ENCODE data around the gene MACO1.
A peak's percentile ranks its signal among the peaks of the same experiment; 100 is the strongest.

Gene MACO1

DNA sequence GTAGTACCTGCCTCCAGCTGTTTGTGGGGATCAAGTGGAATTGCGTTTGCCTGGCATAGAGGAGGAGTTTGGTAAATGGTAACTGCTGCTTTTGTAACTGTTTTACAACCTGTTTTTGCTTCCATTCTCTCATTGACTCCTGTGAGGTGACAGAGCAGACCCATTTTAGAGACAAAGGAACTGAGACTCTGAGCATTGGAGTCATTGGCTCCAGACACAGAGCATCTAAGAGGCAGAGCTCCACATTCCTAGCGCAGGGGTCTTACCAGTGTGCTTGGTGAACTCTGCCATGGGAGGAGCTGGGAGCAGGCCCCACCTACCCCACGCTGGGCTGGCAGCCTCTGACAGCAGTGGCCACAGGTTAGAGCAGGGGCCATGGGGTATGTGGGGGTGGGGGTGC is 115.1 kb downstream of the MACO1 start:
- DNase-seq = no peak

DNA sequence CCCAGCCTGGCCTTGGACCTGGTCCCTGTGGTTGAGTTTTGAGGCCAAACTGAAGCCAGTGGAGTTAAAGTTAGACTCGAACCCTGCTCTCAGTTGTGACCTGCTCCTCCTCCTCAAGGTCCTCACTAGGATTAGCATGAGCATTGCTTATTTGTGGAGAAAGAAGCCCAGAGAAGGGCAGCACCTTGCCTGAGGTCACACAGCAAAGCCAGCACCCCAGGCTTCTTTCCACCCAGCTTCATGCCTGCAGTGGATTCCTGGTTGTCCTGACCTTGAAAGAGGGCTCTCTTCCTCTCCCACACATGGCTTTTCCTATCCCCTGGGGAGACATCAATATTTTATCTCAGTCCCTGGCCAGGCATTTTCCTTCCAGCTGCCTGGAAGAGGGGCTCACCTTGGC is 115.5 kb downstream of the MACO1 start:
- no peak for DNase-seq

DNA sequence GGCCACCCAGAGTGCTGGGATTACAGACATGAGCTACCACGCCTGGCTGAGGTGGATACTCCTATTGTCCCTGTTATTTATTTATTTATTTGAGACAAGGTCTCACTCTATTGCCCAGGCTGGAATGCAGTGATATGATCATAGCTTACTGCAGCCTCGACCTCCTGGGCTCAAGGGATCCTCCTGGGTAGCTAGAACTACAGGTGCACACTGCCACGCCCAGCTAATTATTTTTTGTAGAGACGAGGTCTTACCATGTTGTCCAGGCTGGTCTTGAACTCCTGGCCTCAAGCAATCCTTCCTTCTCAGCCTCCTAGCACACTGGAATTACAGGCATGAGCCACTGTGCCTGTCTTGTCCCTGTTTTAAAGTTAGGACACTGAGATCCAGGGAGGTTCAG is 117.9 kb downstream of the MACO1 start:
- DNase-seq = no peak

DNA sequence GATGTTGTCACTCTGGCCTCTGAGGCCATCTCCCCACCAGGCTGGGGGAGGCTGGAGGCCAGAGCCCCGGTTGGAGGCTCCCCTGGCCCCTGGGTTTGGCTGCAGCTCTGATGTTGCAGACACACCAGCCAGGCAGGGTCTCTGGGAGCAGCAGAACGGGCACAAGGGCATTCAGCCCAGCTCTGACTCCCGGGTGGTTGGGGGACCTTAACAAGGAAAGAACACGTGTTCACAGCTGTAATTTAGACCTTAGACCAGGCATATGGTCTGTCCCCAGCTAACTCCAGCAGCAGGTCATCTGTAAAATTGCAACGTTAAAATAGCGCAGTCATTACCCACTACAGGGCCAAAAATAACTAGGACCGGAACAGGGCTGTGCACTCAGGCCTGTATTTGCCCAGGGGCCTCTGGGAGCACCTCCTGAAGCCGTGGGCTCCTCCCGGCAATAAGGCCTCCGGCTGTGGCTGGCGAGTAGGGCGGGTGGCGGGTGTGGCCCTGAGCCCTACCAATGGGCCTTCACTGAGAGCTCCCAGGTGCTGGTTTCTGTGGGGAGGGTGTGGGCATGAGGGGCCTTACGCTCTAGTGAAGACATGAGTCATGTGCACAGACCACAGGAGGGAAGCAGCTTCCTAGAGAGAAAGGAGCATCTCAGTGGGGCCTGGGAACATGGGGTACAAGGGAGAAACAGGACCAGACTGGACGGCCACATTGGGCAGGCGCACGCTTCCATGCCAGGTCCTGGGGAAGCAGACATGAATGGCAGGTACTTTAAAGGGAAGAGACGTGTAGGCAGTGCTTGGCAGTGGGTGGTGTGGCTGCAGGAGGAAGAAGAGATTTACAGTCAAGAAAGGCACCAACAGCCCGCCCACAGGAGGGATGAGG is 118.8 kb downstream of the MACO1 start:
- DNase-seq = peak; percentile 68

Data from CD4-positive, alpha-beta T cell treated with Interferon gamma for 1 hour (primary cell).